Measurements from ENCODE around the gene WBP4. TPM values are rescaled to one million over a fixed set of nuclear protein-coding genes. Genes with fewer than 3 reads are reported as not detected.

The WBP4 gene
- total and polyA plus RNA-seq, 7 experiments from 2014 or later: 2.8 to 9.8 (median 6.6) TPM

DNA sequence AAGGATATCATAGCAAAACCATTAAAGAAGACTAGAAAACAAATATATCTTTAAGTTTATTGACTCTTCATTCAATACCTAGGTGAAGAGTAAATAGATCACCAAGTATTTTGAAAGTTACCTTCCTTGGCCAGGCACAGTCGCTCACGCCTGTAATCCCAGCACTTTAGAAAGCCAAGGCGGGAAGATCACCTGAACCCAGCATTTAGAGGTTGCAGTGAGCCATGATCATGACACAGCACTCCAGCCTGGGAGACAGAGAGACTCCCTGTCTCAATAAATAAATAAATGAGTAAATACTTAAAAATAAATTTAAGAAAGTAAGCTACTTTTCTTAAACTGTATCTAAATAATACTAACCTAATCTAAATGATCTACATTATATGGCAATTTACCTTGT lies 8.9 kb upstream of the WBP4 start:
- ChIA-PET CTCF (interaction anchor here (1.4 kb wide), 1 partner anchor 78 kb away, joined by 4 read pairs; no protein-coding TSS in a partner anchor), POLR2A (interaction anchor here (1.1 kb wide), 1 partner anchor 78 kb away, joined by 4 read pairs; no protein-coding TSS in a partner anchor)
- Mint-ChIP-seq H3K27ac (no peak overlapping the region), H3K4me3 (no peak overlapping the region), H3K27me3 (no peaks in the 10 kb centered on the region), H3K4me1 (peaks cover 36 to 56% (median 47%) of the 10 kb centered on the region in 7 donors), H3K36me3 (peaks cover 5 to 17% (median 13%) of the 10 kb centered on the region in 5 donors), H3K9me3 (peaks cover 0 to 7% (median 0%) of the 10 kb centered on the region in 11 donors)
- Histone ChIP-seq H3K4me1 (ENCODE audit: control insufficient read depth in 2 of 2, insufficient read depth in 2 of 2, low read length in 2 of 2) (peaks cover 0 to 12% of the 10 kb centered on the region in 2 donors), H3K27me3 (ENCODE audit: control insufficient read depth in 2 of 2, insufficient read depth in 2 of 2, low read length in 2 of 2) (no peaks in the 10 kb centered on the region), H3K27ac (ENCODE audit: low read depth, low read length) (no peak overlapping the region), H3K4me3 (ENCODE audit: low read length) (no peak overlapping the region), H3K36me3 (ENCODE audit: control insufficient read depth in 2 of 3, insufficient read depth in 3 of 3, low read length in 3 of 3) (no peaks in the 10 kb centered on the region), H3K9me3 (ENCODE audit: control insufficient read depth in 2 of 3, low read length in 3 of 3) (no peaks in the 10 kb centered on the region)
- ATAC-seq: no peak
- no peak for DNase-seq
- intact Hi-C loops (cut with micrococcal nuclease): no loop called here

DNA sequence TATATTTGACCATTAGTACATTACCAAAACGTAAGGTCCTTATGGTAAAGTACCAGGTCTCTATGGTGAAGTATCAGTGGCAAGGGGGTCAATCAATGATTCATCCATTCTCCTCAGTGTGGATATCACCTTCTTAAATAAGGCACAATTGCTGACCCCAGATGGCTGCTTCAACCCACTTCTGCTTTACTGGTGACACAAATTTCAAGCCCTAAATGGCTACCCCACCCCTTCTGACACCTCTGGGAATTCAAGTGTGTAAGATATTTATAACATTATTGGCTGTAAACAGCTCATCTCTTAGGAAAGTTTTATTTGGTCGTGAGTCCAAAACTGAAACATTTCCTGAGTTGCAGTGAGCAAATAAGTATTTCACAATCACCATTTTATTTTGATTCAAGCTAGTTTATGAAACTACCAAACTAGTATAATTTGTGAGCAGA lies 7.9 kb upstream of the WBP4 start:
- H3K27me3 ChIP-seq (ENCODE audit: control insufficient read depth in 2 of 2, insufficient read depth in 2 of 2, low read length in 2 of 2): no peaks in the 10 kb centered on the region
- Mint-ChIP-seq H3K4me1 (peaks cover 40 to 63% (median 54%) of the 10 kb centered on the region in 7 donors), H3K9me3 (peaks cover 0 to 7% (median 0%) of the 10 kb centered on the region in 11 donors), H3K4me3 (no peak overlapping the region), H3K27me3 (no peaks in the 10 kb centered on the region), H3K36me3 (peaks cover 5 to 13% (median 13%) of the 10 kb centered on the region in 5 donors), H3K27ac (no peak overlapping the region)
- POLR2A ChIA-PET: interaction anchor here (0.9 to 2.1 kb wide), 3 partner anchors 35 to 79 kb away, joined by 4 to 9 read pairs (median 5); partner anchors contain the start of gene ELF1
- H3K9me3 ChIP-seq (ENCODE audit: control insufficient read depth in 2 of 3, low read length in 3 of 3): no peaks in the 10 kb centered on the region
- CTCF ChIA-PET: interaction anchor here (0.6 to 3.0 kb wide), 10 partner anchors 12 to 283 kb away, joined by 3 to 24 read pairs (median 4); partner anchors contain the start of gene ELF1
- ATAC-seq: peak; percentile 71
- intact Hi-C loops (cut with micrococcal nuclease): no loop called here
- DNase-seq: no peak
- H3K4me1 ChIP-seq (ENCODE audit: control insufficient read depth in 2 of 2, insufficient read depth in 2 of 2, low read length in 2 of 2): peaks cover 0 to 12% of the 10 kb centered on the region in 2 donors
- no peak overlapping the region for H3K27ac ChIP-seq (ENCODE audit: low read depth, low read length)
- no peak overlapping the region for H3K4me3 ChIP-seq (ENCODE audit: low read length)
- no peaks in the 10 kb centered on the region for H3K36me3 ChIP-seq (ENCODE audit: control insufficient read depth in 2 of 3, insufficient read depth in 3 of 3, low read length in 3 of 3)

DNA sequence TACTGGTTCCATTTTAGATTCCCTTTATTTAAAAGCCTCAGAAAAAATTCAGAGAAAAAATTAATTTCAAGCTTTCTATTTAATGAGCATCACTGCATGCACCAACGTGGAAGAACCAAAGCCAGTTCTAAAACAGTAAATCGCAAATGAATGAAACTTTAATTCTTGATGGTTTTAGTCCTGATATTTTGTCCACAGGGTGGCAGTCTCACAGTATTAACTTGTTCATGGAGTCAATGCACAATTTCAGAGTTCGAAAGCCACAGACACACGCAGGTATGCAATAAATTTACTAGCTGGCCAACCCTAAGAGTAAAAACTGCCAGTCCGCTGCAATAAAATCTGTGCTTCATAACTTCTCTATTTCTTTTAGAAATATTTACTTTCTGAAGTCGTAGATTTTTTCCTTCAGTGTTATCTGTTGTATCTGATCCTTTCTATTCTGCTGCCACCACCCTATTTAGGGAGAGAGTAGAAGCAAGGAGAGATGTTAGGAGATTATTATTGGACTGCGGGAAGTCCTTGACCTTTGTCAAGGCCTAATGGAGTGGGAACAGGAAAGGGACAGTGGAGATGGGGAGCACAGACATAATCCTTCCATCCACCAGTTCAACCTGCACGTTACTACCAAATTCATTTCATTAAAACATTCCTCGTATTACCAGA lies 7.0 kb upstream of the WBP4 start:
- H3K27ac Mint-ChIP-seq: peak overlapping the region in 7 of 9 donors; percentile 2 to 73 (median 59)
- Histone ChIP-seq H3K4me1 (ENCODE audit: control insufficient read depth in 2 of 2, insufficient read depth in 2 of 2, low read length in 2 of 2) (peaks cover 0 to 12% of the 10 kb centered on the region in 2 donors), H3K9me3 (ENCODE audit: control insufficient read depth in 2 of 3, low read length in 3 of 3) (no peaks in the 10 kb centered on the region), H3K27me3 (ENCODE audit: control insufficient read depth in 2 of 2, insufficient read depth in 2 of 2, low read length in 2 of 2) (no peaks in the 10 kb centered on the region), H3K36me3 (ENCODE audit: control insufficient read depth in 2 of 3, insufficient read depth in 3 of 3, low read length in 3 of 3) (no peaks in the 10 kb centered on the region), H3K4me3 (ENCODE audit: low read length) (no peak overlapping the region), H3K27ac (ENCODE audit: low read depth, low read length) (peak overlapping the region; percentile 5)
- ATAC-seq (peak; percentile 59), DNase-seq (peak in 7 of 9 donors; percentile 42 to 70 (median 56))
- POLR2A ChIA-PET: interaction anchor here (0.6 to 2.1 kb wide), 7 partner anchors 18 to 218 kb away, joined by 3 to 9 read pairs (median 4); partner anchors contain the start of gene ELF1
- intact Hi-C loops (cut with micrococcal nuclease): loop anchor here (1.0 kb wide), 4 partner anchors 35 to 1056 kb away; partner anchors contain the start of gene ELF1 (in 1 of the 2)
- peak overlapping the region in 7 of 10 donors; percentile 14 to 68 (median 48) for H3K4me3 Mint-ChIP-seq
- CTCF ChIA-PET: interaction anchor here (0.6 to 3.0 kb wide), 23 partner anchors 13 to 282 kb away, joined by 3 to 24 read pairs (median 3); partner anchors contain the start of gene ELF1
- peaks cover 40 to 64% (median 54%) of the 10 kb centered on the region in 7 donors for H3K4me1 Mint-ChIP-seq
- no peaks in the 10 kb centered on the region for H3K27me3 Mint-ChIP-seq
- peaks cover 0 to 5% (median 4%) of the 10 kb centered on the region in 5 donors for H3K36me3 Mint-ChIP-seq
- H3K9me3 Mint-ChIP-seq: peaks cover 0 to 3% (median 0%) of the 10 kb centered on the region in 11 donors

DNA sequence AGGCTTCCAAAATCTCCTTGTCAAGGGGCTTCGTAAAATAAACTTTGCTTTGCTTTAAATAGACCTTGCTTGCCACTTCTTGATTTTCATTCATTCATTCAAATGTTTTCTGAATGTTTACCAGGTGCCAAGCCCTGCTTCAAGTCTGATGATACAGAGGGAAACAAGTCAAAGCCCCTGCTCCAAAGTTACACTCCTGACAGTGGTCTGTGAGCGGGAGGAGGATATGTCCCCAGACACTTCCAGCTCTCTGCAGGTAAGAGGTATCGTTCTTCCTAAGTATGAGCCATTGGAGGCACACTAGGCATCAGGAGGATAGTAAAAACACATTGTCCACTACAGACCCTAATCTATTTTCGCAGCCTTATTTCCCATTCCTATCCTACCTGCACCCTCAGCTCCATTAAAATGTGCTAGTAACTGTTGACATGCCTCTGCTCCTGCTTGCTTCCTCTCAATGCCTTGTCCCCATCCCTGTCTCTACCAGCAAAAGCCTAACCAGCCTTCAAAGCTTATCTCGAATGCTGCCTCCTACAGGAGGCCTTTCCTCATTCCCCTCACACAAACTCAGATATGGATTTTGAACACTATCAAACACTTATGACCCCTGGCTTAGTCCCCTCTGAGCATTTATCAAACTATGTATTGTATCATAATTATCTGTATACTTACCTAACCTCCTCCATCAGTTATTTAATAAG lies 6.2 kb upstream of the WBP4 start:
- DNase-seq (no peak), ATAC-seq (no peak)
- H3K4me3 Mint-ChIP-seq: peak overlapping the region in 6 of 10 donors; percentile 0 to 54 (median 34)
- Histone ChIP-seq H3K36me3 (ENCODE audit: control insufficient read depth in 2 of 3, insufficient read depth in 3 of 3, low read length in 3 of 3) (peaks cover 0 to under 1% (median 0%) of the 10 kb centered on the region in 3 experiments), H3K4me1 (ENCODE audit: control insufficient read depth in 2 of 2, insufficient read depth in 2 of 2, low read length in 2 of 2) (peaks cover 0 to 12% of the 10 kb centered on the region in 2 donors), H3K27me3 (ENCODE audit: control insufficient read depth in 2 of 2, insufficient read depth in 2 of 2, low read length in 2 of 2) (no peaks in the 10 kb centered on the region), H3K27ac (ENCODE audit: low read depth, low read length) (no peak overlapping the region), H3K4me3 (ENCODE audit: low read length) (no peak overlapping the region), H3K9me3 (ENCODE audit: control insufficient read depth in 2 of 3, low read length in 3 of 3) (no peaks in the 10 kb centered on the region)
- POLR2A ChIA-PET: interaction anchor here (0.7 to 2.1 kb wide), 6 partner anchors 36 to 217 kb away, joined by 3 to 9 read pairs (median 4); partner anchors contain the start of gene ELF1
- intact Hi-C loops (cut with micrococcal nuclease): loop anchor here (1.0 kb wide), 4 partner anchors 36 to 1055 kb away; partner anchors contain the start of gene ELF1 (in 1 of the 2)
- peaks cover 0 to 4% (median 0%) of the 10 kb centered on the region in 11 donors for H3K9me3 Mint-ChIP-seq
- CTCF ChIA-PET: interaction anchor here (0.5 to 3.0 kb wide), 20 partner anchors 14 to 168 kb away, joined by 3 to 24 read pairs (median 3); partner anchors contain the start of gene ELF1
- H3K4me1 Mint-ChIP-seq: peaks cover 41 to 66% (median 55%) of the 10 kb centered on the region in 7 donors
- H3K27me3 Mint-ChIP-seq: no peaks in the 10 kb centered on the region
- peaks cover 0 to 2% (median 0%) of the 10 kb centered on the region in 5 donors for H3K36me3 Mint-ChIP-seq
- peak overlapping the region in 5 of 9 donors; percentile 2 to 71 (median 56) for H3K27ac Mint-ChIP-seq

DNA sequence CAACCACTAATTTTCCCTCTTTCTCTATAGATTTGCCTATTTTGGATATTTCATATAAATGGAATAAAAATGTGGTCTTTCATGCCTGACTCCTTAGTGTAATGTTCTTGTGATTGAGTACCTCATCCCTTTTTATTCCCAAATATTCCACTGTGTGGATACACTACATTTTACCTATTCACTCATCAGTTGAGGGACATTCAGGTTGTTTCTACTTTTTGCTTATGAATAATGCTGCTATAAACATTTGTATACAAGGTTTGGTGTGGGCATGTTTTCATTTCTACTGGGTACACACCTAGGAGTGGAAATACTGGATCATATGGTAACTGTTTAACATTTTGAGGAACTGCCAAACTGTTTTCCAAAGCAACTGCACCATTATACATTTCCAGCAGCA lies 5.1 kb upstream of the WBP4 start:
- peak overlapping the region in 4 of 9 donors; percentile 43 to 56 (median 50) for H3K27ac Mint-ChIP-seq
- H3K9me3 Mint-ChIP-seq: peaks cover 0 to 15% (median 0%) of the 10 kb centered on the region in 11 donors
- H3K36me3 ChIP-seq (ENCODE audit: control insufficient read depth in 2 of 3, insufficient read depth in 3 of 3, low read length in 3 of 3): peaks cover 0 to 11% (median 0%) of the 10 kb centered on the region in 3 experiments
- peaks cover 0 to 7% (median 0%) of the 10 kb centered on the region in 5 donors for H3K27me3 Mint-ChIP-seq
- no peaks in the 10 kb centered on the region for H3K9me3 ChIP-seq (ENCODE audit: control insufficient read depth in 2 of 3, low read length in 3 of 3)
- DNase-seq (no peak), ATAC-seq (no peak)
- no peak overlapping the region for H3K27ac ChIP-seq (ENCODE audit: low read depth, low read length)
- H3K4me1 ChIP-seq (ENCODE audit: control insufficient read depth in 2 of 2, insufficient read depth in 2 of 2, low read length in 2 of 2): peaks cover 0 to 12% of the 10 kb centered on the region in 2 donors
- no peak overlapping the region for H3K4me3 ChIP-seq (ENCODE audit: low read length)
- H3K36me3 Mint-ChIP-seq: peaks cover 0 to 9% (median 0%) of the 10 kb centered on the region in 5 donors
- ChIA-PET POLR2A (interaction anchor here (5.7 kb wide), 1 partner anchor 36 kb away, joined by 71 read pairs; the partner anchor contains the start of gene ELF1), CTCF (interaction anchor here (0.9 to 3.0 kb wide), 3 partner anchors 38 to 166 kb away, joined by 3 to 24 read pairs (median 17); partner anchors contain the start of gene ELF1)
- peaks cover 41 to 69% (median 55%) of the 10 kb centered on the region in 7 donors for H3K4me1 Mint-ChIP-seq
- H3K27me3 ChIP-seq (ENCODE audit: control insufficient read depth in 2 of 2, insufficient read depth in 2 of 2, low read length in 2 of 2): no peaks in the 10 kb centered on the region
- intact Hi-C loops (cut with micrococcal nuclease): no loop called here
- H3K4me3 Mint-ChIP-seq: peak overlapping the region in 1 of 10 donors; percentile 18

Measured in naive thymus-derived CD4-positive, alpha-beta T cell (primary cell).